K562 (cell line): ENCODE data around the gene HMGN3. TPM values are rescaled to one million over a fixed set of nuclear protein-coding genes. Genes with fewer than 3 reads are reported as not detected.

Experiments used
- CBX1 ChIP-seq: sonication (generic); IDR thresholded peaks from 2 replicates; pipeline ENCODE4 v1.6.1; 2016; ENCODE audit warnings: antibody characterized with exemption, low read depth, mild to moderate bottlenecking
- HDAC1 ChIP-seq, 2 experiments: fragments of 450-650 bp; IDR thresholded peaks; 2 replicates each; pipeline ENCODE4 v1.6.1; 2016 to 2017; ENCODE audit warnings: inconsistent platforms in 1 of 2, mild to moderate bottlenecking in 1 of 2, moderate library complexity in 1 of 2
- HINFP ChIP-seq: fragments of 450-650 bp; conservative IDR thresholded peaks from 2 replicates; pipeline ENCODE4 v1.6.1; 2016; ENCODE audit warnings: missing genetic modification characterization, low read depth, mild to moderate bottlenecking, control low read depth, missing compliant biosample characterization
- HSF4 ChIP-seq: fragments of 250-450 bp; sonication (Bioruptor Pico); IDR thresholded peaks from 2 replicates; pipeline ENCODE4 v2.1.2; 2022; ENCODE audit warnings: mild to moderate bottlenecking, moderate library complexity, borderline replicate concordance
- KDM5B ChIP-seq: fragments of 200-600 bp; sonication (generic); IDR thresholded peaks from 2 replicates; pipeline ENCODE4 v1.6.1; 2012; ENCODE audit warnings: low read depth, mild to moderate bottlenecking, moderate library complexity, low read length, control low read depth, inconsistent platforms; ENCODE audit not compliant: insufficient replicate concordance
- MAFG ChIP-seq: fragments of 450-650 bp; conservative IDR thresholded peaks from 2 replicates; pipeline ENCODE4 v1.6.1; 2016; ENCODE audit warnings: missing genetic modification characterization, missing compliant biosample characterization
- PBX2 ChIP-seq, 2 experiments: IDR thresholded peaks in 1 of 2; conservative IDR thresholded peaks in 1 of 2; 2 replicates each; pipeline ENCODE4 v1.6.1; 2016; ENCODE audit warnings: low read depth in 2 of 2, mild to moderate bottlenecking in 1 of 2, missing compliant biosample characterization in 1 of 2, missing genetic modification characterization in 1 of 2, moderate library complexity in 1 of 2
- PKNOX1 ChIP-seq: fragments of 450-650 bp; IDR thresholded peaks from 2 replicates; pipeline ENCODE4 v1.6.1; 2016
- PRDM10 ChIP-seq: fragments of 450-650 bp; IDR thresholded peaks from 2 replicates; pipeline ENCODE4 v1.6.1; 2018; ENCODE audit not compliant: partially characterized antibody
- RHOXF2B ChIP-seq: fragments of 250-450 bp; sonication (Bioruptor Pico); conservative IDR thresholded peaks from 2 replicates; pipeline ENCODE4 v1.5.1; 2021
- RNF2 ChIP-seq: sonication (generic); IDR thresholded peaks from 2 replicates; pipeline ENCODE4 v1.6.1; 2016
- SREBF1 ChIP-seq: fragments of 150-350 bp; IDR thresholded peaks from 2 replicates; pipeline ENCODE4 v1.6.1; 2014; ENCODE audit warnings: antibody characterized with exemption, low read depth, low read length, borderline replicate concordance
- YBX1 ChIP-seq: fragments of 450-650 bp; IDR thresholded peaks from 2 replicates; pipeline ENCODE4 v1.7.1; 2016; ENCODE audit warnings: mild to moderate bottlenecking
- ZNF274 ChIP-seq: IDR thresholded peaks from 2 replicates; pipeline ENCODE4 v1.6.1; 2011; ENCODE audit warnings: low read depth, mild to moderate bottlenecking, low read length, moderate library complexity, borderline replicate concordance
- ZNF354B ChIP-seq: fragments of 250-450 bp; sonication (Bioruptor Pico); IDR thresholded peaks from 2 replicates; pipeline ENCODE4 v1.4.0; 2020
- ZNF561 ChIP-seq: fragments of 450-650 bp; formaldehyde crosslinking; conservative IDR thresholded peaks from 2 replicates; pipeline ENCODE4 v1.4.0; 2020; ENCODE audit warnings: mild to moderate bottlenecking, moderate library complexity
- ZNF586 ChIP-seq: fragments of 450-650 bp; formaldehyde crosslinking; conservative IDR thresholded peaks from 2 replicates; pipeline ENCODE4 v1.4.0; 2020; ENCODE audit warnings: mild to moderate bottlenecking, moderate library complexity
- polyA plus RNA-seq, 8 experiments: library from polyadenylated mRNA; depleted of rRNA in 4 of 8; stranded (reverse) in 5 of 8; unstranded in 3 of 8; fragments of >200 nt; fragmentation: Nextera tagmentation in 2 of 8; fragmentation: Illumina TruSeq in 1 of 8; extraction: Ambion mirVana in 2 of 8; extraction: Trizol in 1 of 8; gene quantifications; 2 replicates each; pipeline versions ENCODE4 v1.2.1 to v1.2.3, GENCODE V29; 2011 to 2014; ENCODE audit warnings: inconsistent platforms in 1 of 8, missing spikeins in 1 of 8
- total RNA-seq, 7 experiments: library from RNA; depleted of rRNA in 6 of 7; stranded (reverse); fragments of >200 nt in 6 of 7; fragmentation: Illumina TruSeq in 2 of 7; extraction: Trizol in 2 of 7; gene quantifications; 2 replicates each; pipeline versions ENCODE4 v1.2.1 to v1.2.3, GENCODE V29; 2011 to 2021; ENCODE audit warnings: low replicate concordance in 1 of 7

Gene HMGN3
- total and polyA plus RNA-seq, 9 of the 15 experiments (the other 6 are each of a cell fraction or from before 2014, with no cell fraction given), result 42.1 to 154 (median 88.1) TPM

- TF ChIP-seq PRDM10 (peak; percentile 17), RHOXF2B (no peak), HINFP (tag) (no peak), SREBF1 (no peak), PBX2 (CRISPR knock-in tag; IDR thresholded peaks at IDR 0.05; ENCODE audit: low read depth) (peak; percentile 75), PBX2 (tag; conservative IDR thresholded peaks at IDR 0.05; ENCODE audit: low read depth) (peak; percentile 75), KDM5B (peak; percentile 45), YBX1 (no peak), ZNF354B (CRISPR knock-in tag) (no peak), HDAC1 (IDR thresholded peaks at IDR 0.05) (no peak), HSF4 (CRISPR knock-in tag) (no peak), ZNF561 (no peak), PKNOX1 (peak; percentile 98), ZNF586 (CRISPR knock-in tag) (no peak), CBX1 (no peak), ZNF274 (no peak), MAFG (tag) (no peak), RNF2 (no peak)
These were observed 802 bp downstream of the HMGN3 start (continued) for GRCh38 chr6:79233611-79234149.
